Brain microvascular endothelial cell (primary cell): ENCODE measurements around the gene CDON.

ENCODE experiments used
- DNase-seq: peaks from one replicate; pipeline ENCODE4 v3.0.0-alpha.2; 2020
- H3K27ac ChIP-seq: fragments of 250-450 bp; sonication (Bioruptor Pico); 2 replicates; pipeline ENCODE4 v1.5.1; 2020; ENCODE audit warnings: mild to moderate bottlenecking, moderate library complexity
- H3K27me3 ChIP-seq: fragments of 250-450 bp; sonication (Bioruptor Pico); replicated peaks from 2 replicates; pipeline ENCODE4 v1.5.1; 2020; ENCODE audit warnings: mild to moderate bottlenecking
- H3K36me3 ChIP-seq: fragments of 250-450 bp; sonication (Bioruptor Pico); replicated peaks from 2 replicates; pipeline ENCODE4 v1.5.1; 2020; ENCODE audit warnings: mild to moderate bottlenecking
- H3K4me3 ChIP-seq: 2 replicates; pipeline ENCODE4 v1.5.1; 2011; ENCODE audit warnings: low read depth, mild to moderate bottlenecking, control low read depth, low read length, moderate library complexity
- in situ Hi-C: cut with HindIII; loops from 2 replicates; pipeline ENCODE4 v1.10.0; 2017; ENCODE audit warnings: low sequenced_read_pairs, low pct_ligation_motif_present
- TF ChIP-seq, protein P1 (sequence below): IDR thresholded peaks from 2 replicates; pipeline ENCODE4 v1.5.1; 2011; ENCODE audit warnings: low read depth, mild to moderate bottlenecking, moderate library complexity, low read length, control low read depth, inconsistent platforms; ENCODE audit errors: missing control alignments

CDON gene

DNA sequence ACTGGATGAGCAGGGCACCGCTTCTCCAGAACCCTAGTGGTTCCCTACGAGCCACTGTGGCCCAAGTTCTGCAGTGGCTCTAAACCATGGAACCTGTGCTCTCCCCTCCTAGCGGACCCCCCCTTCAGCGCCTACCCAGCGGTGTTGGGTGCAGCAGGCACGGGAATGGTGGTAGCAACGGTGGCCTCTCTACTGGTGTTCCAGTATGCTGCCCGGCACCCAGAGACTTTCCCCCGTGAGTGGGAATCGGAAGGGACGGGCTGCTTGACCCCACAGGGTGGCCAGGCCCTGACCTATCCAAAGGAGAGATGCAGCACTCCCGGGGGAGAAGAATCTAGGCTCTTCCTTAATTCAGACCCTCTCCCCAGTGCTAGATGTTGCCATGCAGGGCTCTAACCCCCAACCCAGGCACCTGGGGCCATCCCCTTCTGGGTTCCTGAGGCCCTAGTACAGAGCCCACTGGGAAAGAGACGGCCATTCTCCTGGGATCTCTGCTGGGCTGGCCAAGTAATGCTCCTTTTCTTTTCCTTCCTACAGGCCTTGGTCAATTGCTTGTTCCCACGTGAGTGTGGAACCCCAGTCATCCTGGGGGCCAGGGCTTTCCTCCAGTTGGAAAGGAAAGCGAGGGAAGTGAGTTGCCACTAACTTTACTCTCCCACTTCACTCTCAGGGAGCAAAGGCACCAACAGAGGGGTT, 107.6 kb downstream of the CDON start:
- Histone ChIP-seq H3K27ac (no peak overlapping the region), H3K27me3 (no peaks in the 10 kb centered on the region), H3K4me3 (no peak overlapping the region), H3K36me3 (no peaks in the 10 kb centered on the region)
- TF ChIP-seq, protein P1, sequence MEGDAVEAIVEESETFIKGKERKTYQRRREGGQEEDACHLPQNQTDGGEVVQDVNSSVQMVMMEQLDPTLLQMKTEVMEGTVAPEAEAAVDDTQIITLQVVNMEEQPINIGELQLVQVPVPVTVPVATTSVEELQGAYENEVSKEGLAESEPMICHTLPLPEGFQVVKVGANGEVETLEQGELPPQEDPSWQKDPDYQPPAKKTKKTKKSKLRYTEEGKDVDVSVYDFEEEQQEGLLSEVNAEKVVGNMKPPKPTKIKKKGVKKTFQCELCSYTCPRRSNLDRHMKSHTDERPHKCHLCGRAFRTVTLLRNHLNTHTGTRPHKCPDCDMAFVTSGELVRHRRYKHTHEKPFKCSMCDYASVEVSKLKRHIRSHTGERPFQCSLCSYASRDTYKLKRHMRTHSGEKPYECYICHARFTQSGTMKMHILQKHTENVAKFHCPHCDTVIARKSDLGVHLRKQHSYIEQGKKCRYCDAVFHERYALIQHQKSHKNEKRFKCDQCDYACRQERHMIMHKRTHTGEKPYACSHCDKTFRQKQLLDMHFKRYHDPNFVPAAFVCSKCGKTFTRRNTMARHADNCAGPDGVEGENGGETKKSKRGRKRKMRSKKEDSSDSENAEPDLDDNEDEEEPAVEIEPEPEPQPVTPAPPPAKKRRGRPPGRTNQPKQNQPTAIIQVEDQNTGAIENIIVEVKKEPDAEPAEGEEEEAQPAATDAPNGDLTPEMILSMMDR: no peak
- in situ Hi-C loops: no loop called here
- no peak for DNase-seq

DNA sequence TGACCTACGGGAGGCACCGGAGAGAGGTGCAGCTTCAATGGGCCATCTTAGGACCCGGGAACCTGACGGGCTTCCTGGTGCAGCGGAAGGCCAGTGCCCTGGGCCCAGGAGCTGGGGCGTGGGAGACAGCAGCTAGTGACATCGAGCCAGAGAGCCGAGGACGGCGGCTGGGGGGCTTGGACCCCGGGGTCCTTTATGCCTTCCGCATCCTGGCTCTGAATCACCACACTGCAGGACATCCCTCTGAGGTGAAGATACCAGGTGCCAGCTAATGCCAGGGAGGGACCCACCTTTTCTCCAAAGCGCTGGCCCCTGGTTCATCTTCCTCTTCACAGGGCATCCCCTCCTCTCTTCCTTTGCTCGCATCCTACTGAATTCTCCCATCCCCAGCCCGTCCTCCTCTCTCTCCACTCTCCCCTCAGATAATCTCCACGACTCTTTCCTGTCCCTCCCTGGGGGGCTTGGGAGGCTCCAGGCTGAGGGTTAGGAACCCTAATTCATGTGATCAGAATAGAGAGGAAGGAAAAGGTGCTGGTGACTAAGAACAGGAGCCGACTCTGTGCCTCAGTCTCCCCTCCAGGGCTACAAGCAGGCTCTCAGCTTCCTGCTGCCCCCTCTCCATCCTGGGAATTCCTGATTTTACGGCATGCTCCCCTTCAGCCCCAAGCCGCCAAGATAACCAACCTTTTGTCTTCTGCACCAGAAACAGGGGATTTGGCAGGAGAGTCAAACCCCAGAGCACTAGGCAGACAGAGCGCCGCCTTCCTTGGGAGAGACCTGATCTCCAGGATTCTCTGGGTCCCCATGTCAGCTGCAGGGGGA, 108.3 kb downstream of the CDON start:
- H3K27ac ChIP-seq: no peak overlapping the region
- TF ChIP-seq, protein P1: no peak
- H3K4me3 ChIP-seq: no peak overlapping the region
- no peaks in the 10 kb centered on the region for H3K27me3 ChIP-seq
- H3K36me3 ChIP-seq: no peaks in the 10 kb centered on the region
- DNase-seq: no peak
- in situ Hi-C loops: no loop called here

DNA sequence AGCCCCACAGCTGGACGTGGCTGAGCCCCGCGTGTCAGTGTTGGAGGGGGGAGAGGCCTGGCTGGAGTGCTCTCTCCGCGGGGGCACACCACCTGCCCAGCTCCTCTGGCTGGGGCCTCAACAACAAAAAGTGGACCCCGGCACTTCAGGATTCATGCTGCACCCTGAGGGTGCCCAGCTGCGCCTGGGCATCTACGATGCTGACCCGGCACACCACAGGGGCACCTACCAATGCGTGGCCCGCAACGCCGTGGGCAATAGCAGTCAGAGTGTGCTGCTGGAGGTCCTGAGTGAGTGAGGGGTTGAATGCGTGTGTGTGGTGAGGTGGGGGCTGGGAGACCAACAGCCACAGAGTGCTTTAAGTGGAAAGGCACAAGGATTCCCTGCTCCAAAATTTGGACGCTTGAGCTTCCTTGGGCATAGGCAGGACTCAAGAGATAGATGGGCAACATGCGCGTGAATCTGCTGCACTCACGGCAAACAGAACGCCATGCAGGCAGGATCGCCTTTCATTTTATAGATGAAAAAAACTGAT, 109.2 kb downstream of the CDON start:
- TF ChIP-seq, protein P1: no peak
- Histone ChIP-seq H3K27me3 (no peaks in the 10 kb centered on the region), H3K36me3 (no peaks in the 10 kb centered on the region), H3K4me3 (no peak overlapping the region), H3K27ac (no peak overlapping the region)
- DNase-seq: no peak
- in situ Hi-C loops: no loop called here

DNA sequence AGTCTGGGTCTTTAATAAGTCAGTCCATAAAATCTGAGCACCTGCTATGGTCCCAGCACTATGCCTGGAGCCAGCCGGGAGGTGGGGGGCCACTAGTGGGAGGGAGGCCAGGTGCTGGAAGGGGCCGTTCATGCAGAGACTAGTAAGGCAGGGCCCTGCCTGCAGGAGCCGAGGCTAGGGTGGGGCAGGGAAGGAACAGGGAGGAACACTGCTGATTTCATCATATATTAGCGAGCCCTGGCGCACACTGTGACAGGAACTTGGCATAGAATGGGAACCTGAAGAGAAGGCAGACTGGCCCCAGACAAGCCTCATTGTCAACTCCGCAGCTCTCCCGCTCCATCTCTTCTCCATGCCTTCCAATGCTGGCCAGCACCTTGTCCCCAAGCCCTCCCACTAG, 109.7 kb downstream of the CDON start:
- H3K27me3 ChIP-seq: no peaks in the 10 kb centered on the region
- H3K27ac ChIP-seq: no peak overlapping the region
- in situ Hi-C loops: no loop called here
- TF ChIP-seq, protein P1: no peak
- no peak for DNase-seq
- no peak overlapping the region for H3K4me3 ChIP-seq
- no peaks in the 10 kb centered on the region for H3K36me3 ChIP-seq

DNA sequence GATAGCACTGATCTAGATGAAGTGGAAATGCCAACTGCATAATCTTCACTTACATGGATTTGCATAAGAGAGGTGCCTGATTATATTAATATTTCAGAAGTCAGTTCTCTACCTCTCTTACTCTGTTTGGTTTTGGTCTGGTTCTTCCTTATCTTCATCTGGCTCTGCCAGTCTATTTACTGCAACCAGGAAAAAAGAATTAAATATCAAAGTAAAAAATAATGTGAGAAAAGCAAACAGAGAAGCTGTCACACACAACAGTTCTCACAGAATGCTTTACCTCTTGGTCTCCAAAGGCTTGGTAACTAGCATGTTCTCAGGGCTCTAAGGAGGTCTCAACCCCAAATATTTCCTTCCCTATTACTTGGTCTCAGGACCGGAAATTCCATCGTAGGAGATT, 110.1 kb downstream of the CDON start:
- in situ Hi-C loops: no loop called here
- Histone ChIP-seq H3K27ac (no peak overlapping the region), H3K27me3 (no peaks in the 10 kb centered on the region), H3K4me3 (no peak overlapping the region), H3K36me3 (no peaks in the 10 kb centered on the region)
- DNase-seq: no peak
- TF ChIP-seq, protein P1: no peak
